Large intestine (tissue), 3 donors: ENCODE data around the gene KLHDC10. TPM values are rescaled to one million over a fixed set of nuclear protein-coding genes. Genes with fewer than 3 reads are reported as not detected.

Experiments
- DNase-seq, 2 donors: peaks; one replicate each; pipeline versions ENCODE4 v3.0.0 to v3.0.0-alpha.2; 2013
- H3K27ac ChIP-seq: one replicate; pipeline ENCODE4 v1.5.1; 2013; ENCODE audit warnings: low read length
- H3K27me3 ChIP-seq: 2 replicates; pipeline ENCODE4 v1.6.1; 2013; ENCODE audit warnings: low read length; ENCODE audit not compliant: control insufficient read depth, insufficient read depth
- H3K36me3 ChIP-seq: 2 replicates; pipeline ENCODE4 v1.6.1; 2013; ENCODE audit warnings: low read length; ENCODE audit not compliant: control insufficient read depth, insufficient read depth
- H3K4me1 ChIP-seq: one replicate; pipeline ENCODE4 v1.6.1; 2013; ENCODE audit warnings: low read length; ENCODE audit not compliant: control insufficient read depth, insufficient read depth
- H3K4me3 ChIP-seq: one replicate; pipeline ENCODE4 v1.5.1; 2013; ENCODE audit warnings: low read length
- H3K9me3 ChIP-seq: one replicate; pipeline ENCODE4 v1.6.1; 2013; ENCODE audit warnings: mild to moderate bottlenecking, low read depth, low read length, moderate library complexity; ENCODE audit not compliant: control insufficient read depth
- WGBS: methylation state at CpG from one replicate; pipeline ENCODE4 v1.1.5; 2013; ENCODE audit warnings: low lambda C conversion rate; ENCODE audit not compliant: insufficient coverage; 5-methylcytosine and 5-hydroxymethylcytosine counted together
- polyA plus RNA-seq: library from polyadenylated mRNA; unstranded; fragments of 120-200 nt; gene quantifications from one replicate; pipeline ENCODE4 v1.2.1, GENCODE V29; 2013

Gene KLHDC10
- polyA plus RNA-seq, 1 donor = 30.2 TPM

GRCh38 chr7:130154501-130155317 is 84.4 kb downstream of the KLHDC10 start:
- Histone ChIP-seq H3K4me3 (no peak overlapping the region), H3K36me3 (peaks cover 4% of the 10 kb centered on the region), H3K4me1 (peaks cover 10% of the 10 kb centered on the region), H3K27ac (no peak overlapping the region), H3K27me3 (no peaks in the 10 kb centered on the region), H3K9me3 (peaks cover 18% of the 10 kb centered on the region)
- peak; percentile 56 for DNase-seq
- no CpG with 5 or more reads among the region's 31 CpGs for WGBS

- Histone ChIP-seq H3K9me3 (peaks cover 16% of the 10 kb centered on the region), H3K36me3 (peaks cover 15% of the 10 kb centered on the region), H3K4me1 (peaks cover 10% of the 10 kb centered on the region), H3K27me3 (no peaks in the 10 kb centered on the region), H3K4me3 (no peak overlapping the region), H3K27ac (no peak overlapping the region)
- no peak for DNase-seq
- WGBS = 100% methylated on average over 1 of the region's 7 CpGs
Measured at GRCh38 chr7:130156140-130156539, 85.8 kb downstream of the KLHDC10 start.

GRCh38 chr7:130157700-130158099 is 87.4 kb downstream of the KLHDC10 start:
- Histone ChIP-seq H3K36me3 (peaks cover 27% of the 10 kb centered on the region), H3K4me1 (peaks cover 10% of the 10 kb centered on the region), H3K4me3 (no peak overlapping the region), H3K27me3 (no peaks in the 10 kb centered on the region), H3K9me3 (peaks cover 8% of the 10 kb centered on the region), H3K27ac (no peak overlapping the region)
- no CpG with 5 or more reads among the region's 7 CpGs for WGBS
- no peak for DNase-seq

GRCh38 chr7:130160023-130160422 is 89.7 kb downstream of the KLHDC10 start:
- H3K36me3 ChIP-seq = peaks cover 33% of the 10 kb centered on the region
- DNase-seq = no peak
- H3K27me3 ChIP-seq = no peaks in the 10 kb centered on the region
- no peaks in the 10 kb centered on the region for H3K4me1 ChIP-seq
- WGBS = no CpG with 5 or more reads among the region's 2 CpGs
- H3K27ac ChIP-seq = no peak overlapping the region
- no peak overlapping the region for H3K4me3 ChIP-seq
- H3K9me3 ChIP-seq = peaks cover 5% of the 10 kb centered on the region

DNA sequence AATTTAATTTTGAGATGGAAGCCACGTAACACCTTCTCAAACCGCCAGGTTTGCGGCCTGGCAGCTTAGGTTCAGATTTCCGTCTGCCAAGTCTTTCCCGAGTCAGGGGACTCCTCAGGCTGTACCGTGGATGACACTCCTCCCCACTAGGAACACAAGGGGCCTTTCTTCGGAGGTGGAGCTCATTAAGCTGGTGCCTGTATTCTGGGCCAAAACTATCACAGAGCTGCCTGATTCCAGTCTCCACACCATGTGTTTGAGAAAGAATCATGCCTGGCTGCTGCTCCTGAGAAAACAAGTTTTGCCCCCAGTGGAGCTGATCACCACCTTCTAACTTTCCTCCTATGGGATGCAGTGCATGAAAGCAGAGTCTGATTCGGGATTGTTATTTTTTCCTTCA is 90.1 kb downstream of the KLHDC10 start:
- no peaks in the 10 kb centered on the region for H3K27me3 ChIP-seq
- peaks cover 33% of the 10 kb centered on the region for H3K36me3 ChIP-seq
- H3K4me3 ChIP-seq = no peak overlapping the region
- H3K27ac ChIP-seq = no peak overlapping the region
- no CpG with 5 or more reads among the region's 8 CpGs for WGBS
- peaks cover 5% of the 10 kb centered on the region for H3K9me3 ChIP-seq
- H3K4me1 ChIP-seq = no peaks in the 10 kb centered on the region
- DNase-seq = no peak

- WGBS = no CpG with 5 or more reads among the region's 5 CpGs
- H3K36me3 ChIP-seq = peaks cover 36% of the 10 kb centered on the region
- H3K4me1 ChIP-seq = no peaks in the 10 kb centered on the region
Measured at GRCh38 chr7:130162196-130162595, 91.9 kb downstream of the KLHDC10 start.

GRCh38 chr7:130174237-130174959 is 104.1 kb downstream of the KLHDC10 start:
- DNase-seq = no peak
- peaks cover 45% of the 10 kb centered on the region for H3K36me3 ChIP-seq
- no peak overlapping the region for H3K4me3 ChIP-seq
- H3K9me3 ChIP-seq = no peaks in the 10 kb centered on the region
- H3K4me1 ChIP-seq = no peaks in the 10 kb centered on the region
- WGBS = 100% methylated on average over 2 of the region's 4 CpGs
- H3K27me3 ChIP-seq = no peaks in the 10 kb centered on the region
- no peak overlapping the region for H3K27ac ChIP-seq

More at GRCh38 chr7:130162196-130162595, 91.9 kb downstream of the KLHDC10 start:
- Histone ChIP-seq H3K27ac (no peak overlapping the region), H3K9me3 (no peaks in the 10 kb centered on the region), H3K27me3 (no peaks in the 10 kb centered on the region), H3K4me3 (no peak overlapping the region)
- DNase-seq = no peak

- H3K9me3 ChIP-seq = no peaks in the 10 kb centered on the region
- no peak for DNase-seq
- no peaks in the 10 kb centered on the region for H3K27me3 ChIP-seq
- no peak overlapping the region for H3K27ac ChIP-seq
- H3K4me3 ChIP-seq = no peak overlapping the region
- no peaks in the 10 kb centered on the region for H3K4me1 ChIP-seq
- peaks cover 29% of the 10 kb centered on the region for H3K36me3 ChIP-seq
- WGBS = 92% methylated on average over 1 of the region's 4 CpGs
Measured at GRCh38 chr7:130178251-130178650, 107.9 kb downstream of the KLHDC10 start.

DNA sequence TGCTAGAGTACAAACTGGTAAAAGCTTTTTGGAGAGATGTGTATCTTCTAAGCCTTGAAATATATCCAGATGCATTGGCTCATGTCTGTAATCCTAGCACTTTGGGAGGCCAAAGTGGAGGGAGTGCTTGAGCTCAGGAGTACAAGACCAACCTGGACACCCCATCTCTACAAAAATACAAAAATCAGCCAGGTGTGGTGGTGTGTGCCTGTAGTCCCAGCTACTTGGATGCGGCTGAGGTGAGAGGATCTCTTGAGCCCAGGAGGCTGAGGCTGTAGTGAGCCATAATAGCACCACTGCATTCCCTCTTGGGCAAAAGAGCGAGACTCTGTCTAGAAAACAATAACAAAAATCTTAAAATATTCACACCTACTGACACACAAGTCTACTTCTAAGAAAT is 109.3 kb downstream of the KLHDC10 start:
- H3K27me3 ChIP-seq = no peaks in the 10 kb centered on the region
- 100% methylated on average over 1 of the region's 2 CpGs for WGBS
- H3K9me3 ChIP-seq = no peaks in the 10 kb centered on the region
- no peak for DNase-seq
- H3K27ac ChIP-seq = no peak overlapping the region
- H3K4me3 ChIP-seq = no peak overlapping the region
- no peaks in the 10 kb centered on the region for H3K4me1 ChIP-seq
- peaks cover 28% of the 10 kb centered on the region for H3K36me3 ChIP-seq

DNA sequence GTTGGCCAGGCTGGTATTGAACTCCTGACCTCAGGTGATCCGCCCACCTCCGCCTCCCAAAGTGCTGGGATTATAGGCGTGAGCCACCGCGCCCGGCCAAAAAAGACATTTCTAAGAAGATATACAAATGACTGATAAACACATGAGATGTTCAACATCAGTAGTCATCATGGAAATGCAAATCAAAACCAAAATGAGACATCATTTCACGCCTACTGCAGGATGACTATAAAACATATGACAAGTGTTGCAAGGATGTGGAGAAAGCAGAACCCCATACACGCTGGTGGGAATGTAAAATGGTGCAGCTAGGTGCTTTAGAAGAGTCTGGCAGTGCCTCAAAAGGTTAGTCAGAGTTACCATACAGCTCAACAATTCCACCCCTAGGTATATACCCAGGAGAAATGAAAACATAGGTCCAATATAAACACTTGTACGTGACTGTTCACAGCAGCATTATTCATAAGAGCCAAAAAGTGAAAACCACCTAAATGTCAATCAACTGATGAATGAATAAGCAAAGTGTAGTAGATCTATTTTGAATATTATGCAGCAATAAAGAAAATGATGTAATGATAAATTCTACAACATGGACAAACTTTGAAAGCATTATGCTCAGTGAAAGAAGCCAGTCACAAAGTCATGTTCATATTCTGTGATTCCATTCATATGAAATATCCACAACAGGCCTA is 110.4 kb downstream of the KLHDC10 start:
- DNase-seq = no peak
- Histone ChIP-seq H3K27ac (no peak overlapping the region), H3K36me3 (peaks cover 22% of the 10 kb centered on the region), H3K27me3 (no peaks in the 10 kb centered on the region), H3K4me1 (no peaks in the 10 kb centered on the region), H3K9me3 (no peaks in the 10 kb centered on the region), H3K4me3 (no peak overlapping the region)
- 100% methylated on average over 1 of the region's 9 CpGs for WGBS
